Suprapubic skin (tissue), 4 donors: Measurements from ENCODE around the gene MCC. TPM values are rescaled to one million over a fixed set of nuclear protein-coding genes. Genes with fewer than 3 reads are reported as not detected.

Experiments used
- DNase-seq, 2 donors: peaks; one replicate each; pipeline ENCODE4 v3.0.0-alpha.2; 2019; ENCODE audit warnings: low spot score in 2 of 2
- H3K27ac ChIP-seq: fragments of 200-600 bp; sonication (generic); one replicate; pipeline ENCODE4 v1.5.1; 2019
- H3K27me3 ChIP-seq: fragments of 200-600 bp; sonication (generic); one replicate; pipeline ENCODE4 v1.5.1; 2019
- H3K36me3 ChIP-seq: fragments of 200-600 bp; sonication (generic); one replicate; pipeline ENCODE4 v1.5.1; 2019
- H3K4me1 ChIP-seq: fragments of 200-600 bp; sonication (generic); one replicate; pipeline ENCODE4 v1.5.1; 2019
- H3K4me3 ChIP-seq: fragments of 200-600 bp; sonication (generic); one replicate; pipeline ENCODE4 v1.5.1; 2019; ENCODE audit warnings: mild to moderate bottlenecking
- H3K9me3 ChIP-seq: fragments of 200-600 bp; sonication (generic); one replicate; pipeline ENCODE4 v1.5.1; 2019
- CTCF ChIP-seq, 2 donors: fragments of 200-600 bp in 1 of 2; fragments of 450-650 bp in 1 of 2; sonication (generic) in 1 of 2; IDR thresholded peaks; one replicate each; pipeline ENCODE4 v1.5.1; 2016 to 2019; ENCODE audit warnings: antibody characterized with exemption in 2 of 2, mild to moderate bottlenecking in 1 of 2, moderate library complexity in 1 of 2
- EP300 ChIP-seq: sonication (generic); formaldehyde crosslinking; IDR thresholded peaks from one replicate; pipeline ENCODE4 v1.6.1; 2017; ENCODE audit warnings: antibody characterized with exemption
- POLR2A ChIP-seq, 2 donors: fragments of 450-650 bp; IDR thresholded peaks; one replicate each; pipeline ENCODE4 v1.6.1; 2017; ENCODE audit warnings: antibody characterized with exemption in 2 of 2, mild to moderate bottlenecking in 2 of 2, moderate library complexity in 2 of 2
- POLR2AphosphoS5 ChIP-seq, 3 donors: sonication (generic); formaldehyde crosslinking; IDR thresholded peaks; one replicate each; pipeline ENCODE4 v1.6.1; 2017; ENCODE audit warnings: antibody characterized with exemption in 3 of 3
- WGBS: methylation state at CpG from one replicate; pipeline ENCODE4 v1.1.5; 2018; 5-methylcytosine and 5-hydroxymethylcytosine counted together
- total RNA-seq, 4 donors: library from RNA; depleted of rRNA; stranded (reverse); fragments of >200 nt; gene quantifications; one replicate each; pipeline ENCODE4 v1.1.0, GENCODE V29; 2016

Gene MCC
- total RNA-seq, 4 donors from 2014 or later: 67.7 to 105 (median 86.6) TPM

DNA sequence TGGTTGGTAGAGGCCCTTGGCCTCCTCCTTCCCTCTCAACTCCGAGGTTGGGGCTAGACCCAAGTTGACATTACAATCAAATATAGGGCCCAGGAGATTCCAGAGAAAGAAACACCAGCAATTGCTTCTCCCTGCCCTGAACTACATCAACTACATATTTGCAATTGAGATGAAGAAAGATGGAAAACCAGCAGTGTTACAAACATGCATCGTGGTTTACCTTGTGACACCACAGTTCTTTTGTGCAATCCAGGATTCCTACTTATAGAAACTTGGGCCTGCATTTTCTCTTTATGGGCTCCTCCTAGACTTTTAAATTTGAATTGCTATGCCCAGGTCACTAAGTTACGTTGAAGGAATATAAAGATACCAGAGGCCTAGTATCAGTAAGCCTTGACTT is 384.9 kb downstream of the MCC start:
- Histone ChIP-seq H3K36me3 (peaks cover 30% of the 10 kb centered on the region), H3K9me3 (no peaks in the 10 kb centered on the region), H3K4me1 (no peaks in the 10 kb centered on the region), H3K27me3 (no peaks in the 10 kb centered on the region), H3K27ac (no peak overlapping the region), H3K4me3 (no peak overlapping the region)
- DNase-seq: no peak
- TF ChIP-seq CTCF (IDR thresholded peaks at IDR 0.05) (no peak), EP300 (no peak), POLR2AphosphoS5 (IDR thresholded peaks at IDR 0.05) (no peak), POLR2A (IDR thresholded peaks at IDR 0.05) (no peak)
- WGBS: 89% methylated on average over 3 of the region's 3 CpGs

- Histone ChIP-seq H3K27ac (no peak overlapping the region), H3K9me3 (no peaks in the 10 kb centered on the region), H3K4me1 (no peaks in the 10 kb centered on the region), H3K27me3 (no peaks in the 10 kb centered on the region), H3K4me3 (no peak overlapping the region), H3K36me3 (peaks cover 38% of the 10 kb centered on the region)
- TF ChIP-seq EP300: no peak
- no peak for TF ChIP-seq POLR2A (IDR thresholded peaks at IDR 0.05)
- no peak for TF ChIP-seq CTCF (IDR thresholded peaks at IDR 0.05)
- no peak for TF ChIP-seq POLR2AphosphoS5 (IDR thresholded peaks at IDR 0.05)
- no peak for DNase-seq
- 95% methylated on average over 1 of the region's 1 CpG for WGBS
These were observed 386.1 kb downstream of the MCC start for GRCh38 chr5:113102121-113102531.

- no peak overlapping the region for H3K27ac ChIP-seq
- no peaks in the 10 kb centered on the region for H3K9me3 ChIP-seq
- no peaks in the 10 kb centered on the region for H3K4me1 ChIP-seq
- peaks cover 42% of the 10 kb centered on the region for H3K36me3 ChIP-seq
- 100% methylated on average over 2 of the region's 2 CpGs for WGBS
- TF ChIP-seq CTCF (IDR thresholded peaks at IDR 0.05): no peak
- no peak for TF ChIP-seq POLR2AphosphoS5 (IDR thresholded peaks at IDR 0.05)
- no peak for TF ChIP-seq POLR2A (IDR thresholded peaks at IDR 0.05)
- TF ChIP-seq EP300: no peak
- no peak for DNase-seq
- H3K4me3 ChIP-seq: no peak overlapping the region
- H3K27me3 ChIP-seq: no peaks in the 10 kb centered on the region
These were observed 387.3 kb downstream of the MCC start for GRCh38 chr5:113100981-113101380.

DNA sequence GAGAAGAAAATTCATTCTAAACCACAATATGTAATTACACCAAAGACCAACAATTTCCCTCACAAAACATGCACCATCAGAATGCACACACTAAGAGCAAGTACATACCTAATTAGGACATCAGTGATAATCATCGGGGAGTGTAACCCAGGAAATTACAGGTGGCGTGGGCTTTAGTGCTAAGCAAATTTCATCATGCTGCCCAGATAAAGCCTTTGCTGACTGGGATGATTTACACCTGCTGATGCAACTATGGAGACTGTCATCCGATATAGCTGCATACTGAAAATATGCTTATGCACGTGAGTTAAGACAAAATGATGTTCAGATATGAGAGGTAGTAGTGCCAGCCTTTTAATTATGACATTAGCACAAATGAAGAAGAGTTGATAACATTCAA is 388.4 kb downstream of the MCC start:
- Histone ChIP-seq H3K27ac (no peak overlapping the region), H3K36me3 (peaks cover 42% of the 10 kb centered on the region), H3K4me1 (no peaks in the 10 kb centered on the region), H3K9me3 (no peaks in the 10 kb centered on the region), H3K27me3 (no peaks in the 10 kb centered on the region), H3K4me3 (no peak overlapping the region)
- DNase-seq: no peak
- WGBS: 84% methylated on average over 4 of the region's 4 CpGs
- no peak for TF ChIP-seq CTCF (IDR thresholded peaks at IDR 0.05)
- TF ChIP-seq EP300: no peak
- TF ChIP-seq POLR2A (IDR thresholded peaks at IDR 0.05): no peak
- TF ChIP-seq POLR2AphosphoS5 (IDR thresholded peaks at IDR 0.05): no peak

DNA sequence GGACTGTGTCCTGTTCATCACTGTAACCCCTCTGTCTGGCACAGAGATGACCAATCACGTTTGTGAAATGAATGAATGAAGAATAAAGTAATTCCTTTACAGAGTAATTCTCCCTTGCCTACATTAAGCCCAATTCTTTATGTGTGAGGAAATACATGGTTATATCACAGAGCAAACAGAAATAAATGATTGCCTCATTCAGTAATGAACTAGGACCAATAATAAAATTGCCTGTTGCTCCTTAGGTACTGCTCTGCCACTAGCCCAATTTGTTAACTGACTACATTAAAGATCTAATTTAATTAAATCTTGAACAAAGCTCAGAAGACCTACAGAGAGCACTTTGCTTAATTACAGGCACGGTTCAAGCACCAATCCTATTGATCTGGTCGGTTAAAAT is 389.9 kb downstream of the MCC start:
- no peaks in the 10 kb centered on the region for H3K4me1 ChIP-seq
- no peaks in the 10 kb centered on the region for H3K27me3 ChIP-seq
- H3K36me3 ChIP-seq: peaks cover 34% of the 10 kb centered on the region
- no peaks in the 10 kb centered on the region for H3K9me3 ChIP-seq
- TF ChIP-seq EP300: no peak
- WGBS: 74% methylated on average over 3 of the region's 3 CpGs
- DNase-seq: no peak
- no peak overlapping the region for H3K27ac ChIP-seq
- no peak overlapping the region for H3K4me3 ChIP-seq

GRCh38 chr5:113095831-113096230 is 392.4 kb downstream of the MCC start:
- peaks cover 20% of the 10 kb centered on the region for H3K36me3 ChIP-seq
- no peaks in the 10 kb centered on the region for H3K27me3 ChIP-seq
- 86% methylated on average over 2 of the region's 2 CpGs for WGBS
- no peak overlapping the region for H3K4me3 ChIP-seq
- TF ChIP-seq EP300 (no peak), POLR2A (IDR thresholded peaks at IDR 0.05) (no peak), POLR2AphosphoS5 (IDR thresholded peaks at IDR 0.05) (no peak), CTCF (IDR thresholded peaks at IDR 0.05) (no peak)
- no peaks in the 10 kb centered on the region for H3K9me3 ChIP-seq
- no peak for DNase-seq
- H3K27ac ChIP-seq: no peak overlapping the region
- peaks cover 5% of the 10 kb centered on the region for H3K4me1 ChIP-seq
